Measurements from ENCODE around the gene TSC1.
A peak's percentile ranks its signal among the peaks of the same experiment; 100 is the strongest.
"Not testable (repeated sequence)": the region's sequence is repeated elsewhere in the genome, so short reads cannot be mapped to it uniquely, and the experiment has no call there.

The TSC1 gene

DNA sequence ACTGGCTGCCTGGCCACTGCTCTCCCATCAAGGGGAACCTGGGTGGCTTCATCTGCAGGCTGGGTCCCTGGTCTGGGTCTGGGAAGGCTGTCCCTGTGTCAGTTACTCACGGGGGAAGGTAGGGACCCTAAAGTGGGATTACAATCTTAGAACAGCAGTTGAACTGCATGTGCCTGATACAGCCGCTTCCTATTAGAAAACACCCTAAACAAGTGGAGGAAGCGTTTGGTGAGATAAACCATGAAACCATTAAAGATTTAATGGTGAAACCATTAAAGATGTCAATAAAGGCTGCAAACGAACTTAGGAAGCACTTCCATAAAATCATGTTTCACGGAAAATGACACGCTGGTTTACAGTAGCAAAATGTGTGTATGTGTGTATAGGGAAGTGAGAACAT lies 31.5 kb upstream of the TSC1 start:
- no peak for DNase-seq

DNA sequence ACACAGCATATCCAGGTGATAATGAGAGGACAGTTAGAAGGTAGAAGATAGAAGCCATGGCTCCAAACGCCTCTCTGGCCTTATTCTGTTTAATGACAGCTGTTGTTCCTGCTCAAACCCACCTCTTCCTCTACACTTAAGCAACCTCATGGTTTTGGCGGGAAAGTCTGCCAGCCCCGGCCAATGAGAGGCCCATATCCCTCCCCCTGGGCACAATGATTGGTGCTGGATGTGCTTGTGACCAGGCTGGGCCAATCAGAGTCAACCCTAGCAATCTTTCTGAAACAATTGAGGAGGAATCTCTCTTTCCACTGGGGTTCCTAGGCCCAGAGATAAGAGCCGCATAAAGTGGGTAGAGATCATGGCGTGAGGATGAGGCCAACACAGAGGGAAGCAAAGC lies 29.3 kb upstream of the TSC1 start:
- DNase-seq = no peak

DNA sequence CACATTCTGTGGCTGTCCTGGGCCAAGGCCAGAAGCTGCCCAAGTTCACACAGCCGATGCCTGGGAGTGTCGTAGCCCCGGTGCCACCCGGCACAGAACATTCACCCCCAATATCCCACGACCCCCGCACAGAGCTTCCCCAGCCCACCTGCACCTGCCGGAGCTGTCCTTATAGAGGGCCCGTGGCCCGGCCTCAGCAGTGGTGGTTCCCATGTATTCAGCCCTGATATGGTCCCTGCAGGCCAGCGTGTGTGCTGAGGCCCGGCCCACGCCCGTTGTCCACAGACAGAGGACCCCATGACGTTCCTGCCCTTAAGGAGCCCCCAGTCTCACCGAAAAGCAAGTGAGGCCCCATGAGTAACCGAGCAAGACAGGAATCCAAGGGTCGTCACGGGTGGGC lies 28.8 kb upstream of the TSC1 start:
- no peak for DNase-seq

DNA sequence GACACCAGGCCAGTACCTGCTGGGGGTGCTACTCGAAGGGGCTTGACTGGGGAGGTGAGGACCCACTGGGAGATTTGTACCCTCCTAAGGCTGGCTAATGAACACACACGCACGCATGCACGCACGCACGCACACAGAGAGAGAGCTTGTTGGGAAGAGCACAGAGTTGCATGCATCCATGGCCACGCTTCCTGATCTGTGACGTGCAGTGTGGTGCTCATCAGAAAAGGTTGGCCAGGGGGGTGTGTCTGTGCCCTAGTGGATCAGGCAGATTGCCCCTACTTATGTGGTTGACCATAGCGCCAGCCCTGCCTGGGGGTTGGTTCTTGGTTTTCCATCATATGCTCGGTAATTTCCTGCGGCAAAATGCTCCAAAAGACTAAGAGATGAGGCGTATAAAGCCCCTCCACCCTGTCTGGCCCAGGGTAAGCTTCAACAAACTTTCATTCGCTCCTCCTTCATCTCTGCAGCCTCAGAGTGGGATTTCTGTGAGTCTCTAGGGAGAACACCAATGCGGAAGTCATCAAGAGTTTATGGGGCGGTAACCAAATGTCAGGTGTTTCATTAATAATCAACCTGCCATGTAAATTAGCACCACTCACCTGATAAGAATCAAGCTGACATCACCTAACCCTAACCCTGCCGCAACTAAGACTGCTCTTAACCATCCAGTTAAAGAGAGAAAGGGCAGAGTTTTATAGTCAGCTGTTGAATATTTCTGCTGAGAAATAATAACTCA lies 26.1 kb upstream of the TSC1 start:
- DNase-seq = no peak

DNA sequence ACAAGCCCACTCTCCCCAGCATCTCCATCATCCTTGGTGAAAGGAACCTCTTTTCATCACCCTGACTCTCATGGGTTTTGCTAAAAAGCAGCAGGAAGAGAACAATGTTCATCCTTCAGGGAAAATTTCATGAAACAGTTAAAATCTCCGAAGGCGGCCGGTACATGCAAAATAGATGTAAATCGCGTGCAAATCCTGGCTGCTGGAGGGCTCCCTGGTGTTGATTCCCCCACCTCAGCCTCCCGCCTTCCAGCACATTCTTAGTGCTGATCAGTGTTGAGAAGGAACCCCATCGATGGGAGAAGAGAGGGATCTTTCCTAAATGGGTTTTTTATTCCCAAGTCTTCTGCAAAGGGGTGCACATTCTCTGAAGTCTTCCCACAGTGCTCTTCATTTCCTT lies 25.4 kb upstream of the TSC1 start:
- no peak for DNase-seq

DNA sequence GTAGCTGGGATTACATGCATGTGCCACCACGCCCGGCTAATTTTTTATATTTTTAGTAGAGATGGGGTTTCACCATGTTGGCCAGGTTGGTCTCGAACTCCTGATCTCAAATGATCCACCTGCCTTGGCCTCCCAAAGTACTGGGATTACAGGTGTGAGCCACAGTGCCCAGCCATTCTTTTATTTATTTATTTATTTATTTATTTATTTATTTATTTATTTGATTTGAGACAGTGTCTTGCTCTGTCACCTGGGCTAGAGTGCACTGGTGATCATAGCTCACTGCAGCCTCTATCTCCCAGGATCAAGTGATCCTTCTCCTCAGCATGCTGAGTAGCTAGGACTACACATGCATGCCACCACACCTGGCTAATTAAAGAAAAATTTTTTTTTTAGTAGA lies 23.5 kb upstream of the TSC1 start:
- DNase-seq = not testable (repeated sequence)

DNA sequence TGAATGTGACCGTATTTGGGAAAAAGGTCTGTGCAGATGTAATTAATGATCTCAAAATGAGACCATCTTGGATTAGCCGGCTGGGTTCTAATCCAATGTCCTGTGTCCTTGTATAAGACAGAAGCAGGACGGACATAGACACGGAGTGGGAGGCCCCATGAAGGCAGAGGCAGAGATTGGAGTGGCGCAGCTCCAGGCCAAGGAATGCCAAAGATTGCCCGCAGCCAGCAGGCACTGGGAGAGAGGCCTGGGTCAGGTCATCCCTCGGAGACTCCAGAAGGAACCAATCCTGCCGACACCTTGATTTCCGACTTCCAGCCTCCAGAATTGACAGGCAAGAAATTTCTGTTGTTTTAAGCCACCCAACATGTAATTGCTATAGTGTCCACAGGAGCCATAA lies 21.1 kb upstream of the TSC1 start:
- no peak for DNase-seq

DNA sequence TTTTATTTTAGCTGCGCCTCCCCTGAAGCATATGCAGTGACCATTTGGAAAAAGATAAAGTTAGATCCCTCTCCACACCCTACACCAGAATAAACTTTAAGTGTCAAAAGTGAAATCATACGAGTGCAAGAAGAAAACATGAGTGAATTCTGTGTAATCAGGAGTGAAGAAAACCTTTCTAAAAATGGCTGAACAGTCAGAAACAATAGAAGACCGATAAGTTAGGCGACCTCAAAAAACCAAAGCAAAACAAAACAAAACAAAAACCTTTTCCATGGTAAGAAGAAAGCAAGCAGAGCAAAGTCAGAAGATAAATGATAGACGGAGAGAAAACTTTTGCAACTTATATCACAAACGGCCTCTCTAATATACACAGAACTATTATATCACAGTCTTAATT lies 16.6 kb upstream of the TSC1 start:
- no peak for DNase-seq

DNA sequence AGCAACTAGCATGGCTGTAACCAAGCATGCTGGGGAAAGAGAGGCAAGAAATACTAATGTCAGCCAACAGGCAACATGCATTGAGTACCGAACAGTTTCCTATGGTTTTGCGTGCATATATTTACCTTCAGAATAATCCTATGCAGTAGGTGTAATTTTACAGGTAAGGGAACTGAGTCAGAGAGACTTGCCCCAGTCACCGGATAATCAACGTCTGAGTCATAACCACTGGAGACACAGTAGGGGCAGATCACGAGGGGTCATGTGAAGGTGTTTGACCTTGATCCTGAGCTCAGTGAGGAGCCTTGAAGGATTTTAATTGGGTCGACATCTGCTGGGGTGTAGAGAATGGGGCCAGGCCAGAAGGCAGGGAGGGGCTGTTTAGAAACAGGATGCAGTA lies 13.4 kb upstream of the TSC1 start:
- DNase-seq = no peak

DNA sequence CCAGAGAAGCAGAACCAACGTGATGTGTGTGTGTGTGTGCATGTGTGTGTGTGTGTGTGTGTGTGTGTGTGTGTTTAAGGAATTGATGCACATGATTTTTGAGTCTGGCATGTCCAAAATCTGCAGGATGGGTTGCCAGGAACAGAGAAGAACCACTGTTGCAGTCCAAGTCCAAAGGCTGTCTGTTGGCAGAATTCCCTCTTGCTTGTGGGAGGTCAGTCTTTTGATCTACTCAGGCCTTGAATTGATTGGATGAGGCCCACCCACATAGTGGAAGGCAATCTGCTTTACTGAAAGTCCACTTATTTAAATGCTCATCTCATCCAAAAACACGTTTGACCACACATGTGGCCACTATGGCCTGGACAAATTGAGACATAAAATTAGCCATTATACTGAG lies 11.4 kb upstream of the TSC1 start:
- no peak for DNase-seq

DNA sequence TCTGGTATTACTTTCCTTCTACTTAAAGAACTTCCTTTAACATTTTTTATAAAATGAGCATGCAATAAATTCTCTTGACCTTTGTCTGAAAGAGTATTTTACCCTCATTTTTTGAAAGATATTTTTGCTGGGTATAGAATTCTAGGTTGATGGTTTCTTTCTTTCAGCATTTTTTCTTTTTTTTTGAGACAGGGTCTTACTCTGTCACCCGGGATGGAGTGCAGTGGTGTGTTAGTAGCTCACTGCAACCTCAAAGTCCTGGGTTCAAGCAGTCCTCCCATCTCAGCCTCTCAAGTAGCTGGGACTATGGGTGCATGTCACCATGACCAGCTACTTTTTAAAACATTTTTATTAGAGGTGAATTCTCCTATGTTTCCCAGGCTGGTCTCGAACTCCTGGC lies 10.7 kb upstream of the TSC1 start:
- no peak for DNase-seq

DNA sequence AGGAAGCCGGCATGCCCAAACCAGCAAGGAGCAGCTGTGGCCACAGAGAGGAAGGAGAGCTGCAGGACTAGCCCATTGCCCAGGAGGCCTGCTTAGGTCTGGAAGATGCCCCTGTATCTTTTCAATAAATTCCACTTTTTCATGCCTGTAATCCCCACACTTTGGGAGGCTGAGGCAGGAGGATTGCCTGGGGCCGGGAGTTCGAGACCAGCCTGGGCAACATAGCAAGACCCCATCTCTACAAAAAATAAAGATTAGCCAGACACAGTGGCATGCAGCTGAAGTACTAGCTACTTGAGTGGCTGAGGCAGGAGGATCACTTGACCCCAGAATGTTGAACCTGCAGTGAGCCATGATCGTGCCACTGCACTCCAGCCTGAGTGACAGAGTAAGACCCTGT lies 5.3 kb upstream of the TSC1 start:
- DNase-seq = no peak

DNA sequence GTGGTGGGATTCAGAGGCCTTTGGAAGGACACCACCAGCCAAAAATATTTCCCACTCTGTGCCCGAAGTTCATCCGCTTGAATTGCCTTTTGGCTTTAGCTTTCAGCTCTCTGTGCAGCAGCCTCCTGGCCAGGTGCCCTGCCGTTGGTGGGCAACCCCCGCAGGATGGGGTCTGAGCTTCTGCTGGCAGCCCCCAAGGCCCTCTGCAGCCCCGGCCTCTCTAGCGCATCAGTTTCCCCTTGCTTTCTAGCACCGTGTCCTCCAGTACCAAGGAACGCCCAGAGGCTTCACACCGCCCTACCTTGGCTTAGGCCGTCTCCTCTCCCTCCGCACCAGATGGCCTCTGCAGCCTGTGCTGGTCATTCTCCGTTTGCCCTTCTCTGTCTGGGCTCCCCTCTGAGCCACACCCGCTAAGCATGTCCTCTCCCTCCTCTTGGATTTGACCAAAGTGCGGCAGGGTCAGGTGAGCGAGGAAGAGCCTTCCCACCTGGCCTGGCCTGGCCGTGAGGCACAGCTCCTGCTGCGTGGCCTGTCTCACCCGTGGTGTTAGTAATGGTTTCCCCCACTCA lies 4.2 kb upstream of the TSC1 start:
- no peak for DNase-seq

DNA sequence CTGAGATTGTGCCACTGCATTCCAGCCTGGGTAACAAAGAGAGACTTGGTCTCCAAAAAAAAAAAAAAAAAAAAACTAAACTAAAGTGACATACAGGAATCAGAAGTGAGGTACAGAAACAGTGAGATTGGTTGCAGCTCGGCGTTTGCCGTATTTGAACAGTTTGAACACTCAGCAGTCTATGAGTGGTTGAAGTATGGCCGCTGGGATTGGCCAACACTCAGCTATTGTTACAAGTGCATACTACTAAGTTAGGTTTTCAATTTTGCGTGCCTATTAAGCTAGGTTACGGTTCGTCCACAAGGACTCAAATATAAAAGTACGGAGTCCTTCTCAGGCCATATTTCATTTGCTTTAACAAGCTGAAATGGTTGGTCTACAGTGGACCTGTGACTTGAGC lies 3.3 kb upstream of the TSC1 start:
- DNase-seq = no peak

DNA sequence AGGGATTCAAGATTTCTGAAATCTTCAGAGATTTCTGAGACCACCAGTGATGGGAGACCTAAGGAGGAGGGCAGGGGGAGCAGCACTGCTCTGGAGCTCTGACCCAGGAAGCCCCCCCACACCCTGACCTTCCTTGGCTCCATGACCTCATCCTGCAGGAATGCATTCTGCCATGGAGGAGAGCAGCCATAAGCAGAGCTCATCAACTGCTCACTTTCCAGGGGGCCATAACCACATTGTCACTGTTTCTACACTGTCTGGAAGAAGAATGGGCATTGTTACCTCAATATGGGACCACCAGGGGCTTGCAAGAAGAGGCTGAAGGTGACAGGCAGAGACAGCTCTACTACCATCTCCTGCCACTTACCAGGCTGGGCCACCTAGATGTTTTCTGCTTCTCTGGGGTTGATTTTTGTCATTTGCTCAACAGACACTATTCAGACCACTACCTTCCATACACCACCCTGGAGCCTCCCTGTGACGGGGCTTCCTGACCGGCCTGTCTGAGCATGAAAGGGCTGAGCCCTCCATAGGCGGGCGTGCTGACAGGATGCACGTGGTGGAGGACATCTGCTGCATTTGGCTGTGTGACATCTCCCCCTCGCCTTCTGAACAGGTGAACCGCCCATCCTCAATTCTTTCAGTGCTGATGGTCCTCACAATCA lies 2.3 kb upstream of the TSC1 start:
- no peak for DNase-seq

DNA sequence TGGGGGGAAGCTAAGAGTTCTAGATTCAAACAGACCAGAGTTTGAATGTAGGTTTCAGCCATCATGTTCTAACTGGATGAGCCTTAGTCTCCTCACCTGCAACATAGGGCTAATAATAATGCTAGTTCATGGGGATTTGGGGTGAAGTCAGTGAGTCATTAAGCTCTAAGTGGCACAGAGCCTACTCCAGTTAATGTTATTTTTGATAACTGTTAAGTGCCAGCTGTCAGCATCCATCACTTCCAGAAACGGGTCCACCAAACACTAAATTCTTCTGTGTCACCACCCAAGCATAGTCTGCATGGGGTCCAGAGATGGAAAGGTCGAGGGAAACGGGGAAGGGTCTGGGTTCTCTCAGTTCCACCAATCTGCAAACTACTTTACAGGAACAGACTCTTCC lies 1.8 kb upstream of the TSC1 start:
- no peak for DNase-seq

DNA sequence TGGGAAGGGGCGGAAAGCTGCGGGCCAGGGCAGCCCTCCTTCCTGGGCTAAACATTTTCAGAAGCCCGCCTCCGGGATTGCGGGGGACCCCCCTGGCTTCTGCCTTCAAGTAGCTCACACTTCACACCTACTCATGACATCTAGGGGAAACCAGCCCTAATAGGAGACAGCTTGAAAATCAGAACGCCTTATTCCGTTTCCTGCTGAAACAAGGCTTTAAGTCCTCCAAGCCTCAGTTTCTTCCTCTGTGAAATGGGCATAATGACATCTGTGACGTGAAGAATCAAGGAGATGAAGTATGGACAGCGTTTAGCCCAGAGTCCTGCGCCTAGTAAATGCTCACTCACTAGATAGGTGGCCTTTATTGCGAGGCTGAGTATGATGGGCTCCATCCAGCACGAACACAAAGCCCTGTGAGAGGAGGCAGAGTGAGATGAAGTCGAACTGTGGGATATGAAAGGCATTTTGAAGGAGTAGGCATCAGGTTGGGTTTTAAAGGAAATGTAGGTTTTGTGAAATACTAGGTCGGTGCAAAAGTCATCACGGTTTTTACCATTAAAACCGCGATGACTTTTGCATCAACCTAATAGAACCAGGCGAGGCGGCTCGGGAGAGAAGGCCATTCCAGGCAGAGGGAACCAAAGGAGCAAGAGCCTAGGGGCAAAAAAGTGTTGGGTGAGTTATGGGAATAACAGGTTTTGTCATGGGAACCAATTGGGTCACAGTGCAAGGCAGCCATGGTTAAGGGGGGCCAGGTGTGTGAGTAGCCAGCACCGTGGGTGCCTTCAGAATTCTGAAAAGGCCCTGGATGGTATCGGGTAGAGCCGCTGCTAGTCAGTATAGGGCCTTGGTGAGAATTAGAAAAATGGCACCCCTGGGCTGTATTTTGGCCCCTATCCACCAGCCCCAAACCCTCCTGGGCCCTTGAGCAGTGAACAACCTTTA lies 1.0 kb upstream of the TSC1 start:
- no peak for DNase-seq

DNA sequence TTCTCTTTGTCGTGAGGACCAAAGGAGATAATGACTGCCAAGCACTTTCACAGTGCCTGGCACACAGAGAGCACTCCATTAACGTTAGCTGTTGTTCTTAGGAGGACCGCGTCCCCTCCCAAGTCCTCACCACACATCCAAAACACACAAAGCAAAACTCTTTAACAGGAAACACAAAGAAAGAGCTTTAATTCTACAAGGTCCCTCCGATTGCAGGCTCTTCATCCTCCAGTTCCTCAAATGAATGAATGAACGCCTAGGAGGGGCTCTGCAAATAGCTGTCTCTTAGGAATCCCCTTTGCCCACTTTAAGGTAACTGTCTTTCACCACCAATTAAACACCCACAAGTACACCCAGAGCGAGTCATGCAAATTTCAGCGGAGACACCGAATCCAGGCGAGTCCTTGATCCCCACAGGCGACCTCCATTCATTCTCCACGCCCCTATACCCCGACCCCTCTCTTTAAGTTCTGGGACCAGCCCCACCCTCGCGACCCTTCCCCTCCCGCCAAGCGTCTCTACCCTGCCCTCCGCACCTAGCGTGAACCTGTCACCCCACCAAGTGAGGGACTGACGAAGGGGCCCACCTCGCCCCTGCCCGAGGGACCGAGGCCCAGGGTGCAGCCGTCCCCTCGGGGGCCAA lies 644 bp downstream of the TSC1 start:
- peak in 1 of 2 experiments; percentile 1 for DNase-seq

DNA sequence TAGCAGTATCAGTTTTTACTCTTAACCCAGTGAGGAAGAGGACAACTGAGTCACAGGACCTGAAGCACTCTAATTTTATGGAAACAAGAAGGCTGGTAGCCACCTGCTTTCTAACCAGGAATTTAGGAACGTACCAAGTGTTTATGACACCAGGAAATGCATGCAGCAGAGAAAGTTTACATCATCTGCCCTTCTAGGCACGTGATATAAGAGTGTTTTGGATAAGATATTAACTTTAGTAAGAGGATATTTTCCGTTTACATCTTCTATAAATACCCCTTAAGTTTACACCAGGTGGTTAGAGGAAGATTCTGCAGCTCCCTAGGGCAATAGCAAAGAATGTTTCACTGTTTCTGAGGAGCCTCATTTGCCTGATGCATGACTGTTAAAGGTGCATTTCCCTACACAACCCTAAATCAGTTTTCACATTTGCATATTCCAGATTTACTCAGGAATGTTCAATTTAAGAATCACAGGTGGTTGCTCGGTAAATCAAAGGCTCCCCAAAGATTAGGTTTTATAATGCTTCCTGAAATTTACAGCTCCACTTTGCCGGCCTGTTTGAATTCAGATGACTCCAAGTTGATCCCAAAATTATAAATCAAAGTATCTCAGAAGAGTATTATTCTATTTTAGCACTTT lies 1.8 kb downstream of the TSC1 start:
- DNase-seq = no peak

DNA sequence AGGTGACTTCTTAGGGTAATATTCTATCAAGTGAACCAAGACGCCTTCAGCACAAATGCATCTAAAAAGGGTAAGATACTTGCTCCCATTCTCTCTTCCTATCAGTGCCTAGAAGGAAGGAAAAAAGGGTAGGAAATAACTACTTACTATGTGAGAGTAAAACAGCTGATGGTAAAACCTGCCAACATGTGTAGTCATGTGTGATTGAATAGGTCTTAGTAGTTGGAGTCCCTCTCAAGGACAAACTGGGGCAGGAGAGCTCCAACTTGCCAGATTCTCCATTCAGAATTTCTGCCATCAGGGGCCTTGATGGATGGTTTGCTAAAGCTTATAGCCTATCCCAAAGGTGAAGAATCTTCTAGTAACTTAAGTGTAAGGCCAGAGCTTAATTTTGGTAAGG lies 5.2 kb downstream of the TSC1 start:
- DNase-seq = no peak

DNA sequence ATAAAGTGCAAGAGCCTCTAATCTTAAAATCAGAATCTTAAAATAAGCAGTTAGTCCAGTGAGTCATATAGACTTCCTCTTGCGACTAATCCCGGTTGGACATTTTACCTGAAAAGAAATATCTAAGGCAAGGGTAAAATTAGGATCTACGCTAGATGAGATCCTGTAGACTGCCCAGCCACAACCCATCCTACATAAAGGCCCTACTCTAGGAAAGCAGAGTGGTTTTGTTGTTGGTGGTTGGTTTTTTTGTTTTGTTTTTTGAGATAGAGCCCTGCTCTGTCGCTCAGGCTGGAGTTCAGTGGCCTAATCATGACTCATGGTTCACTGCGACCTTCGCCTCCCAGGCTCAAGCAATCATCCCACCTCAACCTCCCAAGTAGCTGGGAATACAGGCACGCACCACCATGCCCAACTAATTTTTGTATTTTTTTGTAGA lies 6.9 kb downstream of the TSC1 start:
- no peak for DNase-seq

DNA sequence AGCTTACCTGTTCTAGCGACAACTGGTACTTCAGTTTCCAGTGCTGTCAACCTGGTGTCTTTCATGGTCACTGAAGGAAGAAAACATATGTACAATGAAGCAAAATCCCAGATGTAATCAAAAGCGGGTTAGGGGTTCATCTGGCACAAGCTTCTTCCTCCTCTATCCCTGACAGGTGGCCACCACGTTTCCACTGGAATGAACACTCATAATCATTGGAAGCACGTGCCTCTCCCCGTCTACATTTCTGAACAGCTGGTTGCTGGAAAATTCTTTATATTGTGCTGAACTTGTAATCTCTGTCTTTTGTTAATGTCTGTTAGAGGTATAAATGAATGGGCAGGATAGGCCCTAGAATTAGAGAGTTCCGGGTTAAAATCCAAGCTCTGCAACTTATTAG lies 9.4 kb downstream of the TSC1 start:
- DNase-seq = no peak
